HL-60/S4 (cell line): Measurements from ENCODE around the gene RASA3.
"Not testable (repeated sequence)": the region's sequence is repeated elsewhere in the genome, so short reads cannot be mapped to it uniquely, and the experiment has no call there.

Experiments used
- in situ Hi-C: fragments of 300-500 bp; cut with MboI; formaldehyde crosslinking; loops from 2 replicates; pipeline ENCODE4 v1.14.3; 2022; ENCODE audit warnings: low sequenced_read_pairs

Gene RASA3

DNA sequence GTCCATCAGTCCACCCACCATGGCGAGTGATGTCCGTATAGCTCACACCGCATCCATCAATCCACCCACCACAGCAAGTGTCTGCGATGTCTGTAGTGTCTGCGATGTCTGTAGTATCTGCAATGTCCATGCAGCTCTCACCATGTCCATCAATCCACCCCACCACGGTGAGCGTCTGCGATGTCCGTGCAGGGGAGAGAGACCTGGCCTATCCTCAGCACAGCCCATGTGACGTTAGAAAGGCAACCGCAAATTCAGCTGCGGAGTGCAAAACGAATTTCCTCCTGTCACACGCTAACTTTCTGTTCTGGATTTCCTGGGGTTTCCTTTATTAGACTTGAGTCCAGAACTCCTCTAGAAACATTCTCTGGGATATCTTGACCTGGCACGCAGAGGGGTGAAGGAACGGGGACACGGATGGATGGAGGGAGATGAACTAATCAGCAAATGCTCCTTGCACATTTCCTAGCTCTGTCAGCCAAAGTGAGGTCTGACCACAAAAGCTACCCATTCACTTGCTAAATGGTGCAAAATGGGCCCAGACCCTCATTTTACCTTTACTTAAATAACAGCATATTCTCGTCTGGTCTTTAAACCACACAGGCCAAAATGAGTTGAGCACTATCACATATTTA is 18.3 kb downstream of the RASA3 start:
- in situ Hi-C loops = no loop called here

DNA sequence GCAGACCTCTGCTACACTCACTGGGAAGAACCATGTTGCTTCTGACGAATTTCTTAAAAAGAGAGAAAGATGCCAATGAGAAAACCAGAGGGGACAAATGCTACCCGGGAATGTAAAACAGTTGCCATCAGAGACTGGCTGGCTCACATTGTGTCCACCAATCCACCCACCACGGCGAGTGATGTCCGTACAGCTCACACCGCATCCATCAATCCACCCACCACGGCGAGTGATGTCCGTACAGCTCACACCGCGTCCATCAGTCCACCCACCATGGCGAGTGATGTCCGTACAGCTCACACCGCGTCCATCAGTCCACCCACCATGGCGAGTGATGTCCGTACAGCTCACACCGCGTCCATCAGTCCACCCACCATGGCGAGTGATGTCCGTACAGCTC is 19.0 kb downstream of the RASA3 start:
- in situ Hi-C loops = not testable (repeated sequence)

DNA sequence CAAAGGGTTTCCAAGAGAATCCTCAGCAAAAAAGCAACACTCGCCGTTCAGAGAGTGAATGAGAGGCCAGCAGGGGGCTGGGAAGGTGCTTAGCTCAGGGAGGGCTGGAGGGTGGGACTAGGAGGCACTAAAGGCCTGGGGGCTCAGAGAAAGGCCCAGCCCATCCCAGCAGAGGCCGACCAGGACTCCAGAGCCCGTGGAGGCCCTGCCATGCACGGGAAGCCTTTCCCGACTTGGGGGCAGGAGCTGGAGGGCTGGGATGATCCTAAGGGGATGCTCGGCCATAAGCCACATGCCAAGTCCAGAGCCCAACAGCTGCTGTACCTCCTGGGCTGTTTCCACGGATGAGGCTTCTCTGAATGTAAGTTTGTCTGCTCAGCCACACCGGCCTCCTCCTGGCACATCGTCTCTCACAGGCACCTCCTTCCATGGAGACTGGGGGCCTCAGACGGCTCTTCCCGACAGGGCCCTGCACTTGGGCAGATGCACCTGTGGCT is 19.5 kb downstream of the RASA3 start:
- in situ Hi-C loops = no loop called here

DNA sequence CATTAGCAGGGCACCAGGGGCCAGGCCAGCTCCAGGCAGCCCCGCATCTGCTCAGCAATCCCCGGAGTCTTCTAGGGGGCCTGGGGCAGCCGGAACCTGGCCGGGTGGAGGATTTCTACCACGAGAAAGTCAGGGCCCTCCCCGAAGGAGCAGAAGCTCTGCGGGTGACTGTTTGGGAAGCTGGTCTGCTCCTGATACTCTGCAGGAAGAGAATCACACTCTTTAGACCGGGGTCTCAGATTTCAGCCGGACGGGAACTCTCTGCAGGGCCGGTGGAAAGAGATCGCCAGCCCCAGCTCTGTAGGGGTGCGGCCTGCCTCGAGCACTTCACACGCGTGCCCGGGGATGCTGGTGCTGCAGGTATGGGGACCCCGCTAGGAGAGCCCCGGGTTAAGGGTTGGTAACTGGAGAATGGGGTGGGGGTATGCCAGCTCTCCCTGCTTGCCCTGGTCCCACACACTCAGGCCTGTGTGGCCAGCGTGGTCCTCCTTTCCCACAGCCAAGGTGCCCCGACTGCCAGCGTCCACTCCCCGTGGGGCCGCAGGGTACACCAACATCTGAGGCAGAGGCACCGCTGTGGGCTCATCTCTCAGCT is 20.1 kb downstream of the RASA3 start:
- in situ Hi-C loops = no loop called here

DNA sequence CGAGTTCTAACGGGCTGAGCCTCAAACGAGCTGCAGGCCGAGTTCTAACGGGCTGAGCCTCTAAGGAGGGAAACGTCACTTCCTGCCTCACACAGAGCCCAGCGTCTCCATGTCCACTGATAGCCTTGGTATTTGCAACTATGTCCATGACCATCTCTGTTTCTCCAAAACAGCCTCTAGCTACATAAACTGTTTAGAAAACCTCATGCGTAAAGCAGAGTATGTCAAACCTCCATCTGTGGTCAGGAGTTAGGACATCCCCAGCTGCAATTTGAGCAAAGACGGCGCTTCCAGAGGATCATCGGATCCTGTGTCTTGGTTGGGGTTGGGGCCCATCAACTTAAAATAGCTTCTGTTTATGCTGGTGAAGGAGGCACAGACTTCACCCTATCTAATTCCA is 20.8 kb downstream of the RASA3 start:
- in situ Hi-C loops = no loop called here

DNA sequence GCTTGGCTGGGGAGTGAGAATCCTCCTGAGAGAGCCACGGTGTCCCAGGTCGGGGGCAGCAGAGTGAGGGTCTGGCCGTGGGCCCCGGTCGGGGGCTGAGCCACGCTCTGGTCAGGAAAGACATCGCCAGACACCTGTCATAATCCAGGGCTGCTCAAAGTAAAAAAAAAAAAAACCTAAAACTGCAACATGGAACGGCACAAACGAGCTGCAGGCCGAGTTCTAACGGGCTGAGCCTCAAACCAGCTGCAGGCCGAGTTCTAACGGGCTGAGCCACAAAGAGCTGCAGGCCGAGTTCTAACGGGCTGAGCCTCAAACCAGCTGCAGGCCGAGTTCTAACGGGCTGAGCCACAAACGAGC is 21.6 kb downstream of the RASA3 start:
- in situ Hi-C loops = not testable (repeated sequence)

DNA sequence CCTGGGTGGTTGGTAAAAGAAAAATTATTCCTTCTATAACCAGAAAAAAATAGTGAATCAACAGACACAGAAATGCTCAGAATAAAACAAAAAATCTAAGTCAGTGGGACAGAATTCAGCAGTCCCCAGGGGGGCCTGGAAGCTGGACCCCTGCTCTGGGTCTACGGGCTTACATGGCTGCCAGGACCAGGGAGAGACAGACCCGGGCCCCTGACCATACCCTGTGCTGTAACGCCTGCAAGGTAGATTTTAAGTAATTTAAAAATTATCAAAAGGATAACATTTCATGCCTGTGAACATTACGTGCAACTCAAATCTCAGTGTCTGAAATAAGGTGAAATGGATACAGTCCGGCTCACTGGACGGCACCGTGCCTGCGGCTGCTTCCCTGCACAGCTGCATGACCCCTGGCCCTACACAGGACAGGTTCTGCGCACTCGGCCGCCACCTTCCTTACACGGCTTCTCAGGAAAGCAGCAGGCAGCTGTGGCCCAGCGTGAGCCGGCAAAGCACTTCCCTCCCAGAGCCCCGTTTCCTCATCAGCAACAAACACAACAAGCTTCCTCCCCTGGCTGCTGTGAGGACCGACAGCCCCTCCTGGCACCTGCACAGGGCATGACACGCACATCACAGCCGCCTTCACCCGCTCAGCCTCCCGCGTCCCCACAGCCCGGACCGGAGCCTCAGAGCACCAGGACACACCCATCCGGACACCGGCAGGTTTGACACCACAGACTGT is 22.2 kb downstream of the RASA3 start:
- in situ Hi-C loops = no loop called here

DNA sequence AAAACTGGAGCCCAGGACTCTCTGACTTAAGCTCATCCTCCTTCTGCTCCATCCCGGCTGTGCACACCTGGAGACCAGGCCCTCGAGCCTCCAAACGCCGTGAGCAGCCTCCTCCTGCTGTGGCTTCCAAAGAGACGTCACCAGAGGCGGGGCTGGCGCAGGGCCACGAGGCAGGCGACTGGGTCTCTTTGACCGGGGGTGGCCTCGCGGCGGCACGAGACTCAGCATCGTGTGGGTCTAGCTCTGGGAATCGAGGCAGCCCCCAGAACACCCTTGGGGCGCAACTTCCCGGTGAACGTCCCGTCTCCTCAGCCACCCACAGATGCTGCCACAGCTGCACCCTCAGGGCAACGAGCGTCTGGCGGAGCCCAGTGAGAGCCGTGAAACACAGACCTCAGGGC is 22.8 kb downstream of the RASA3 start:
- in situ Hi-C loops = no loop called here

DNA sequence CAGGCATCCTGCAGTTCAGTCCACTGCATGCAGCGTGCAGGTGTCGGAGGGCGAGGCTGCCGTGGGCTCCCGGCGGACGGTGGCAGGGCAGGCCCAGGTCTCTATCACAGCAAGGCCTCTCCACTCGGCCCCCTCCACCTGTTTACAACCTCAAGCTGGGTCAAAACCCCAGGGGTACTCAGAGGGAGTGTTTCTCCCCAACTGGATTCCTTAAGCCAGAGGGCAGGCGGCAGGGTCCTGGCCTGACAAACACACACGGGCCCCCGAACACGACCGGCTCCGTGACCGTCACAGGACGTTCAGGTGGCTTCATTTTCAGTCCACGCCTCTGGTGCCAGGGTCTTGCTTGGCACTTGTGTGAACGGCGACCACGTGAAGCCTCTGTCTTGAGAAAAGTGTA is 23.5 kb downstream of the RASA3 start:
- in situ Hi-C loops = no loop called here

DNA sequence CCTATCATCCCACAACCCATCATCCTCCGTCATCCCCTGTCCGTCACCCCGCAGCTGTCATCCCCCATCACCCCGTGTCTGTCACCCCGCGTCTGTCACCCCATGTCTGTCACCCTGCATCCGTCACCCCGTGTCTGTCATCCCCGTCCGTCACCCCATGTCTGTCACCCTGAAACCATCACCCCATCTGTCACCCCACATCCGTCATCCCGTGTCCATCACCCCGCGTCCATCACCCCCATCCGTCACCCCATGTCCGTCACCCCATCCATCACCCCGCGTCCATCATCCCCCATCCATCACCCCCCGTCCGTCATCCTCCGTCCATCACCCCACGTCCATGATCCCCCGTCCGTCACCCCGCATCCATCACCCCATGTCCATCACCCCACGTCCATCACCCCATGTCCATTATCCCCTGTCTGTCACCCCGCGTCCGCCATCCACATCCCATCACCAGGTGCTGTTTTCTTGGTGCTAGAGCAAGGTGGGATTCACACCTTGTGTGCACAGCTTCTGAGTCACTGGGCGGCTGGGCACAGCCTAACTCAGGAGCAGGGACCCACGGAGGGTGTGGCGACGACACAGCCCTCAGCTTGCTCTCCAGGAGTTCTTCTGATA is 24.2 kb downstream of the RASA3 start:
- in situ Hi-C loops = no loop called here

DNA sequence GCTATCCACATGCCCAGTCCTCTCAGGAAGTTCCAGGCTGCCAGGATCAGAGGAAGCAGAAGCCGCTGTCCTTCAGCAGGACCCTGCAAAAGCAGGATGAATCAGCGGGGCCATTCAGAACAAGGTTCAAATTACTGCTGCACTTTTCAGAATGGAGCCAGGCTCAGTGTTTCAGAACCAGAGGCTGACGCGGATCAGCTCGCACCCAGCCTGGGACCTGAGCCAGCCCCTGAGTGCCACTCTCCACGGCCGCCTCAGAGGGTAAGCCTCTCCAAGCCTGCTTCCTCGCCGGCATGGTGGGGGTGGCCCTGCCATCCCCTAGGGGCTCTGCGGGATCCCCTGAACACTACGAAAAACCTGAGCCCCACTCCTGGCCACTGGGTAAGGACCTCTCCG is 24.7 kb downstream of the RASA3 start:
- in situ Hi-C loops = no loop called here

DNA sequence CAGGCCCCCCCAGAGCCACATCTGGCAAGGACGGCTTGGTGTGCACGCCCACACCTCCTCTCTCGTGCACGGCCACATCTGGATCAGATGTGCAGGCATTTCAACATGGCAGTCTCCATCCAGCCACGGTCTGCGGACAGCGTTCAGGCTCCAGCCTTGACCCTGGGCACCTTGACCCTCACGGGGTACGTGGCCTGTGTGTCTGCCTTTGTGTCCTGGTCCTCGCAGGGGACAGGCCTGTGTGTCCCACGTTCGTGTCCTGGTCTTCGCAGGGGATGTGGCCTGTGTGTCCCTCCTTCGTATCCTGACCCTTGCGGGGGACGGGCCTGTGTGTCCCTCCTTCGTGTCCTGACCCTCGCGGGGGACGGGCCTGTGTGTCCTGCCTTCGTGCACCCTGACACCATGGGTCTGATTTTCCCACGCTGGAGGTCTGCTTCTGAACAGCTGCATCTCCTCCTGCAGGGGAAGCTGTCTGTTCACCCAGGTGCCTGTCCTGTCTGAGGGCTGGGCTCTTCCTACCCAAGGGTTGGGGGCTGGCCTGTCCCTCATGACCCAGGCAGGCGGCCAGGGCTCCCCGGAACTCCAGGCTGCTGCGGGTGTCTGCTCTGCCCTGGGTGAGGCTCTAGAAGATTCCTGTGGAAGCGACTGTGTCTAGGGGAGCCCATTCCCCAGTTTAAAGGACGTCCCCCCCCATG is 25.3 kb downstream of the RASA3 start:
- in situ Hi-C loops = no loop called here

DNA sequence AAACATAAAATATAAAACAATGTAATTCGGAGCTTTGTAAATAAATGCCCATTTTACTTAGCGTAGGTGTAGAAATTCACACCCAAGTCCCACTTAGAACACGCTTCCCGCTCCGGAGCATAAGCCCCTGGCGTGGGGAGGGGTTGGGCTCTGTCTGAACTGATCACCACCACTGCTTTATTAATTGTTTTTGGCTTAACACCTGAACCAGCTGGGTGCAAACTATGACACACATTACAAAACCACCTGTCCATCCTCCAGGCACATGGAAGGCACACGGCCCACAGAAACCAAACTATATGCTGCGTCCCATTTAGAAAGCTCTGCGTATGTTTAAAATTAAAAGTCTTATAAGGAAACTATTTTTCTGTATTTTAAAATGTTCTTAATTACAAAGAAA is 25.9 kb downstream of the RASA3 start:
- in situ Hi-C loops = no loop called here

DNA sequence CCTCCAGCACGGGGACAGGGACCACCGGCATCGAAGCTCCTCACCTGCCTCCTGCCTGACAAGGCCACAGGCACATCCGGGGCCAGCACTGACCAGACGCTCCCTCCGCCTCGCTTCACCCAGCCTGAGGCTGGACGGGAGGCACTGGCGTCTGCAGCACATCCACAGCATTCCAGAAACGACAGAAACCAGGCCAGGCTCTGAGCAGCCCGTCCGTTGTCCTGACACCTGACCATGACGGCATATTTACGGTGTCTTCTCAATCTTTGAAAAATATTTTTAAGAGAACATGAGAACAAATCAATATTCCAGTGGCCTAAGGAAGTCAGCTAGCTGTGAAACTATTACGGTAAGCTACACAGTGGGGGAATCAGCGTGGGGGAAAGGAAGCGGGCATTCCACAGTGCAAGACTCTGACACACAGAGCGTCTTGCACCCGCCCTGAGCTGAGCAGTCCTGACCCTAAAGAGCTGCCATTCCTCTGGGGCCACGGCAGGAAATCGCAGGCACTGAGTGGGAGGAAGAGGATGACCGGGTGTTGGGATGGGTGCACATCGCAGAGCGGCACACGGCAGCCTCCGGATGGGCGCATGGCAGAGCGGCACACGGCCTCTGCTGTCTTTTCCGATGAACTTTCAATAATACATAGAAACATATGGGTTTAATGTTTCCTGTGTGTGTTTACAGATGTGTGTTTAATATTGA is 26.8 kb downstream of the RASA3 start:
- in situ Hi-C loops = no loop called here

DNA sequence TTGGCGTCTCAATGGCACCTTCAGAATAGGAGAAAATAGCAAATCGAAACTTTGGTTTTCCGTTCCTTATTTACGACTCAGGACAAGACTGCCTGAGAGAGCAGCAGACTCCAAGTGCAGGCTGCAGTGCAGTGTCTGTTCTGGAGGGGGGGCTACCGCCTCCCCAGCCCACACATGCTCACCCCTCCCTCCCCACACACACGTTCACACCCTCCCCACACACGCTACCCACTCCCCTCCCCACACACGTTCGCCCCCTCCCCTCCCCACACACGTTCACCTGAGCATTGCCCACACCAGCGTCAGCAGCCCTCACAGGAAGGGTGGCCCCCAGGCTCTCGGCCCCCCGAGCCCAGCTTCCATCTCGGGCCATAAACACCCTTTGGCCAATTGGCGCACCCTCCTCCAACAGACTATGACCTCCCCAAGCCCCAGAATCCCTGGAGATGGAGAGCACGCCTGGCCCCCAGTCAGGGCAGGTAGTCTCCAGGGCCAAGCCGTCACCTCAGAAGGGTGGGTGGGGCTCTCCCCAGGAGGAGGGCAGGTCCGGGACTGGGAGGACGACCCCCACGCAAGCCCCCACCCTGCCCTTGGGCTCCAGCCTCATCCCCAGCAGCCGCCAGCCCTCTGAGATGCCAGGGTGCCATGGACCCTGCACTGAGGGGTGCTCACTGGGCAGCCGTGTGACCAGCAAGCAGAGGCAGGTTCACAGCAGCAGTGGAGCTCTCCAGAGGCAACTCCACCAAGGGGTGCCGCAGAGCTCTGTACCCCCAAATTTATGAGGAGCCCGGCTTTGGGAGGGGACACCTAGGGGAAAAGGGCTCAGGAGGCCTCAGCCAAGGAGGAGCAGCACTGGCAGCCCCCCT is 27.5 kb downstream of the RASA3 start:
- in situ Hi-C loops = no loop called here

DNA sequence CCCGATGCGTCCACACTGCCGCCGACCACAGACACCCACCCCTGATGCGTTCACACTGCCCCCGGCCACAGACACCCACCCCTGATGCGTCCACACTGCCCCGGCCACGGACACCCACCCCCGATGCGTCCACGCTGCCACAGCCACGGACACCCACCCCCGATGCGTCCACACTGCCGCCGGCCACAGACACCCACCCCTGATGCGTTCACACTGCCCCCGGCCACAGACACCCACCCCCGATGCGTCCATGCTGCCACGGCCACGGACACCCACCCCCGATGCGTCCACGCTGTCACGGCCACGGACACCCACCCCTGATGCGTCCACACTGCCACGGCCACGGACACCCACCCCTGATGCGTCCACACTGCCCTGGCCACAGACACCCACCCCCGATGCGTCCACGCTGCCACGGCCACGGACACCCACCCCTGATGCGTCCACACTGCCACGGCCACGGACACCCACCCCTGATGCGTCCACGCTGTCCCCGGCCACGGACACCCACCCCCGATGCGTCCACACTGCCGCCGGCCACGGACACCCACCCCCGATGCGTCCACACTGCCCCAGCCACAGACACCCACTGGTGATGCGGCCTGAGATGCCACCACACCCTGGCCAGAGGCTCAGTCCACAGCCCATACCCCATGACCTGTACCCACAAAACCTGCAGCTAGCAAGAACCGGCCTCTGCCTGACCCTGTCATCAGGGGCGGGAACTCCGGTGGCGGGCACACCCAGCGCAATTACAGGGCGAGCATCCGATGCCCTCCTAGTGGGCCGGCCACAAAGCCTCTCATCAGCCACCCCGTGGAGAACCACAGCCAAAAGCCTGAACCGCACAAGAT is 28.4 kb downstream of the RASA3 start:
- in situ Hi-C loops = no loop called here

DNA sequence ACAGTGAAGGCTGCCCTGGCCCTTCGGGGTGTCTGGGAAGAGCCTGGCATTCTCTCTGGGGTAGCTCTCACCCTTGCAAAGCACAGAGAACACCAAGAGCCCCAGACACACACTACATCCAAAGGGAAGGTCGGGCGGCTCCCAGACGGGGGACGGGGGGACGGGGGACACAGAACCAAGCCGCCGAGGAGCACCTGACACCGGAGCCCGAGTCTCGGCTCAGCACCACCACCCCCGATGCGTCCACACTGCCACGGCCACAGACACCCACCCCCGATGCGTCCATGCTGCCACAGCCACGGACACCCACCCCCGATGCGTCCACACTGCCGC is 29.2 kb downstream of the RASA3 start:
- in situ Hi-C loops = not testable (repeated sequence)

DNA sequence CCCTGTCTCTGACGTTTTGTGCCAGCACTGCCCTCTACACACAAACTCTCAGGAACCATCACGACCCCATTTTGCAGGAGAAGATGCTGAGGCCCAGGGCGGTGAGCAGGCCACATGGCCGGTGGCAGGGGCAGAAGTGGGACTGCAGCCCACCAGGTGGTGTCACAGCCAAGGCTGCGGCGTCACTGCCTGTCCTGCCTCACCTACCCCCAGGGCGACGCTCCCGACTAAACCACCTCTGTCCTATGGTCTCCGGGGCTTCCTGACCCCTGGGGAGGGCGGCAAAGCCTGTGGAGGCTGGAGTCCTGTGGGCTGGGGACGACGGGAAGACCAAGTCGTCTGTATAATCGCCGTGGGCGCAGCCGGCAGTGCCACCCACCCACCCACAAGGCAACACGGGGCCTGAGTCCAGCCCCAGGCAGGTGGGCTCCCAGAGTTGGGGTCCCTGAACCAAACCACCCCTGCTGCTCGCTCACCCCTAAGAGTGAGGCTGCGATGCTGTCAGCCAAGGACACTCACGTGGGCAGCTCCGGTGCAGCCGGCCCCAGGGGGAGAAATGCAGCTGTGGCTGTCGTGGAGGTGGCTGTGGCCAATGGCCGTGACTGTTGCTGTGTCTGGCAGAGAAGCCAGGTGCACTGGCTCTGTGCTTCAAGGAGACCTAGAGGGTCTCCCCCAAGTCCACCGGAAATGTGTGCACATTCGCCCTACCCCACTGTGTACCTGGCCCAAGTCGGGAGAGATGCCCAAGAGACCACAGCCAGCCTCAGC is 29.7 kb downstream of the RASA3 start:
- in situ Hi-C loops = no loop called here
